NCI-H2227 (cell line): ENCODE measurements around the gene WDR45B.
"Not testable (repeated sequence)": the region's sequence is repeated elsewhere in the genome, so short reads cannot be mapped to it uniquely, and the experiment has no call there.

Experiments
- DNase-seq: peaks from one replicate; lab custom pipeline; 2025; ENCODE audit not compliant: unreplicated experiment; lab: John Stamatoyannopoulos, UW

Gene WDR45B

DNA sequence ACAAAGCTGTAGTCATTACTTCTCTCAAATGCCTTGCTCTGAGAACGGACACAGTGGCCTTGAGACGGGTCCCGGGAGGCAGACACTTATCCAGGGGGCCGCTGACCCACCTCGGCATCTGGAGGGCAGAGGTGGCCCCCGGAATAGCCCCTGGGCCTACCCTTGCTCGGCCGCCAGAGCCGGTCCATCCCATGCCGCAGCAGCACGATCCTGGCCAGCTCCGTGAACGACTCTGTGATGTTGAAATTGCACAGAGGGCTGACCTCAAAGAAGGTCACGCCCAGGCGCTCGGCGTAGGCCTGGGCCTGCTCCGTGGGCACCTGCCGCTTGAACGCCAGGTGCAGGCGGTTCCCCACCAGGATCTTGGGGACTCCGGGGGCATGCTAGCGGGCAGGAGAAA lies 10.1 kb upstream of the WDR45B start:
- no peak for DNase-seq

- no peak for DNase-seq
Measured at GRCh38 chr17:82657926-82658325, 9.7 kb upstream of the WDR45B start.

DNA sequence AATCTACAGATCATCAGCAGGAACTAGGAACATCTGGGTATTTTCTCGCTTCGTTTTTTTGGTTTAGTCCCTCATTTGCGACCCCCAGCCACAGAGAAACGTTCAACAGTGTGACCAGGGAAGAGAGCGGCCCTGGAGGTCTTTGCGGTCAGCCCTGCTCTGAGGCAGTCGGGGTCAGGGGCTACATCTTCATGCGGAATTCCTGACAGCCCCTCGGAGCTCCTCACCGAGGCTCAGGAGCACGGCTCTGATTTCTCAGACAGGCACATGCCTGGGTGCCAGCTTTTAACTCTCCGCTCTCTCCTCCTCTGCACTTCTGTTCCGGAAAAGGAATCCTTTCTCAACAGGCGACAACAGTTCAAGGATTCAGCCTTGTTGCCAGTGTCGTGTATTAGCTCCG lies 8.0 kb upstream of the WDR45B start:
- DNase-seq, result no peak

DNA sequence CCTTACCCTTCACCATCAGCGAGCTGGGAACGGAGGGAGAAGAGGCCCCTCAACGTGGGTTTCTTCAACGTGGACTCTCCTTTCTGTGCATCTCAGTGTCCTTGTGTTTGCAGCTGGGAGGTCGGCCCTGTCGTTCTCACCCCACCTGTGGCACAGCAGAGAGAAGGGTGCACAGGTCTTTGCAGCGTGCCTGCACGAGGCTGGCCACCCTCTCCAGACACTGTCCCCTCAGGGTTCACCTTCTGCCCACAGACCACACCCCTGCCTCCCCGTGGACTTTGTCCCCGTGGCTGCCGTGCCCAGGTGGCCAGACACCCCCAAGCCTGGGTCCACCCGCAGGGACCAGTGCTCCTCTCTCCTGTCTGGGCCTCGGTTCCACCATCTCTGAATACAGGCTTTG lies 7.3 kb upstream of the WDR45B start:
- DNase-seq, result no peak

GRCh38 chr17:82655038-82655479 lies 6.8 kb upstream of the WDR45B start:
- DNase-seq, result no peak

GRCh38 chr17:82654611-82655010 lies 6.4 kb upstream of the WDR45B start:
- not testable (repeated sequence) for DNase-seq

GRCh38 chr17:82653651-82654528 lies 5.6 kb upstream of the WDR45B start:
- no peak for DNase-seq

- DNase-seq, result no peak
Measured at GRCh38 chr17:82650723-82651122, 2.5 kb upstream of the WDR45B start.

- no peak for DNase-seq
Measured at GRCh38 chr17:82649501-82650261, 1.4 kb upstream of the WDR45B start.

- DNase-seq, result peak; percentile 70
Measured at GRCh38 chr17:82648742-82649331, 593 bp upstream of the WDR45B start.

- peak; percentile 38 for DNase-seq
Measured at GRCh38 chr17:82647593-82648164, 565 bp downstream of the WDR45B start.

DNA sequence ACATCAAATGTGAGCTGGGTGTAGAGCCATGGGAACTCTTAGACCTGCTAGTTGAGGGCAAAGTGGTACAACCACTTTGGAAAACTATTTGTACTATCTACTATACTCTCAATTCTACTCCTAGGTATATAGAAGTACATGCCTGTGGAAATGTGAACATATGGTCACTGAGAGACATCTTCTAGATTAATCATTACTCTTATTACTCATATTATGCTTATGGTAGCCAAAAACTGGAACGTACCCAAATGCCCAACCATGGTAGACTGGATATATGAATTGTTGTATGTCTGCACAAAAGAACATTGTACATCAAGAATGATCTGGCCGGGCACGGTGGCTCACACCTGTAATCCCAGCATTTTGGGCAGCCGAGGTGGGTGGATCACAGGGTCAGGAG lies 2.7 kb downstream of the WDR45B start:
- no peak for DNase-seq

GRCh38 chr17:82644148-82644547 lies 4.1 kb downstream of the WDR45B start:
- DNase-seq, result no peak

DNA sequence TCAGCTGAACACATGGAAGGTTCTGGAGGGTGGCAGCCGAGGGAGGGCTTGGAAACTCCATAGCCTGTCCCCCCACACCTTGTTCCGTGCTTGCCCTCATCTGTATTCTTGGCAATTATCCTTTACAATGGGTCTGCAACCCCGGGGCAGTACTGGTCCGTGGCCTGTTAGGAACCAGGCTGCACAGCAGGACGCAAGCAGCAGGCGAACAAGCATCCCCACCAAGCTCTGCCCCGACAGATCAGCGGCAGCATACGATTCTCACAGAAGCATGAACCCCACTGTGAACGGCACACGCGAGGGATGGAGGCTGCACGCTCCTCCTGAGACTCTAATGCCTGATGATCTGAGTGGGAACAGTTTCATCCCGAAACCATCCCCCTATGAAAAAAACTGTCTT lies 6.2 kb downstream of the WDR45B start:
- no peak for DNase-seq

DNA sequence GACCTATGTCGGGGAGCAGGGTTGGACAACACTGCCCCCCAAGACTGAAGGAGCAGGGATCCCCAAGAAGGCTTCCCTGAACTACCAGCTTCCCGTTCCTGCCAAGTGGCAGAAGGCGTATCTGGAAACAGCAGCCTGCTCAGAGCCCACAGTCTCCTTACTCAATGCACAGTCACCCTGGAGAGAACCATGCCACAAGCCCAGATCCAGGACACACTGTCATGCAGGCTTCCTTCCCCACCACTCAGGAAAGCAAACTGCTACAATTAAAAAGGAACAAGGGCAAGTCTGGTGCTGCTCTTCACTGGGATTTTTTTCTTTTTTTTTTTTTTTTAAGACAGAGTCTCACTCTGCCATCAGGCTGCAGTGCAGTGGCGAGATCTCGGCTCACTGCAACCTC lies 8.2 kb downstream of the WDR45B start:
- DNase-seq, result no peak

DNA sequence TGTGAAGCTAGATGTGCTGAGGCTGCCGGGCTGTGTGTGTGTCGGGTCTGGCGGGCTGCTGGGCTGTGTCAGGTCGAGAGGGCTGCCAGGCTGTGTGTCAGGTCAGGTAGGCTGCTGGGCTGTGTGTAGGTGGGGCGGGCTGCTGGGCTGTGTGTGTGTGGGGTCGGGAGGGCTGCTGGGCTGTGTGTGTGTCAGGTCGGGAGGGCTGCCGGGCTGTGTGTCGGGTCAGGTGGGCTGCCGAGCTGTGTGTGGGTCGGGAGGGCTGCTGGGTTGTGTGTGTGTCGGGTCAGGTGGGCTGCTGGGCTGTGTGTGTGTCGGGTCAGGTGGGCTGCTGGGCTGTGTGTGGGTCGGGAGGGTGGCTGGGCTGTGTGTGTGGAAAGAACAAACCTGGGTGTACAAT lies 8.6 kb downstream of the WDR45B start:
- DNase-seq, result no peak

DNA sequence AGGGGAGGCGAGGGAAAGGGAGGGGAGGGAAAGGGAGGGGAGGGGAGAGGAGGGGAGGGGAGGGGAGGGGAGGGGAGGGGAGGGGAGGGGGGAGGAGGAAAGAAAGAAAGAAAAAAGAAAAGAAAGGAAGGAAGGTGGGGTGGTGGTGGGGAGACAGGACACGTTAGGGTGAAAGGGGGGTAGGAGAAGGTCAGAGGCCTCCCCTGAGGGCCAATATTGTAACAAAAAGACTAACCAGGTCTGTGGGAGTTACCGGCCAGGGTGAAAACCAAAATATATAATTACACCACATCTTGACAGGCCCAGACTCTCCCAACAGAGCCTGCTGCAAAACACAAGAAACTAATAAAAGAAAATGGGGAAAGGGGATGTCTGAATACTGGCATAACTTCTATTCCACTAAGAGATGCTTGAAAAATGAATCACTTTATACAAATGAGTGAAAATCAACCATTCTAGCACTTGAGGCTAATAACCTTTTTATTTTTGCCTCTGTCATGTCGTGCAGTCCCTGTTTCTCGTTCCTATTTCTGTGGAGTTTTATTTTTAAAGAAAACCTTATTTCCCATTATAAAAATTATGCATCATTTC lies 10.0 kb downstream of the WDR45B start:
- no peak for DNase-seq

DNA sequence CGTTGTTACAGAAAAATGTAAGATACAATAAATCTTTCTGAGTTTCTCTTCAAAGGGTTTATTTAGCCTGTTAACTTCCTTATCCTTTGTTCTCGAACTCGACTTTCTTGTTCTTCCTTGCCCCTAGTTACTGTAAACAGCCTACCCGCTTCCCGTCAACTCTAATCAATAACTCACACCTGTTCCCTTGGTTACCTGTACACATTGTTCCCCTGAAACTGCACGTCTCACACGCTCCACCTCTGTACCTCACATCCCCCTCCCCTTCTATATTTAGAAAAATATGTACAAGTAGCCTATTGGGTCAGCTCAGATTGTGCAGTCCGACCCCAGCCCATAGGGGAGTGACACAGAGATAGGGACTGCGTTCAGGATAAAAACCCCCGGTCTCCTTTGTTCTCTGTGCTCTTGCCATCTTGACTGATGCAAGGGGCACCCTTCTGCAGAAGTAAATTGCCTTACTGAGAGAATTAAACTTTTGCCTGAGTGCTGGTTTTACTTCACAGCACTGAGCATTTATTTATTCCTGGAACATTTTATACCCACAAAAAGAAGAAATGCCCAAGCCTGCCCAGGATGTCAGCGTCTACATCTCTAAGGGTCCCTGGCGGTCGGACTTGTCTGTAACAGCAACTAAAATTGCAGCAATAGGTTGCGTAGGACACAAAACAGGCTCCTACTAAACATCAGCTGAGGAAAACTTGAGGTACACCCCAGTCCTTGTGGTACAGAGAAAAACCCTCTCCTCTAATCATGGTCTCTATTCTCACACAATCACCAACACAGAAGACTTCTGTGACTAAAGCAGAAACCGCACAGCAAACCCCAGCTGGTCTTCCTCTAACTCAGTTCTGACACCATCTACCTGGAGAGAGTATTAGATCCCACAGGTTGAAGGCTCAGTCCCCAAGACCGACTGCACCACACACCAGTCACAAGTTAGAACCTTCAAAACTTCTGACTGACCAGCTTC lies 11.3 kb downstream of the WDR45B start:
- DNase-seq, result no peak

DNA sequence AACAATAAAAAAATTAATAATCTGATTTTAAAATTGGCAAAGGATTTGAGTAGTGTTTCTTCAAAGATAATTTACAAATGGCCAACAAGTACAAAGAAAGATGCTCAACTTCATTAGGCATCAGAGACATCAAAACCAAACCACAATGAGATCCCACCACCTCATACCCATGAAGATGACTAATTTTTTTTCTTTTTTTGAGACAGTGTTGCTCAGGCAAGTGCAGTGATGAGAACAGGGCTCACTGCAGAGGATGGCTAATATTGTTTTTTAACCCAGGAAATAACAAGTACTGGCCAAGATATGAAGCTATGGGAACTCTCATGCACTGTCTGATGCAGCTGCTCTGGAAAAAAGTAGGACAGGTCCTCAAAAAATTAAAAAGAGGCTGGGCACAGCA lies 14.9 kb downstream of the WDR45B start:
- no peak for DNase-seq

- DNase-seq, result no peak
Measured at GRCh38 chr17:82632451-82632850, 15.8 kb downstream of the WDR45B start.
